Trophoblast cell (in vitro differentiated cells and primary cell): ENCODE results near the gene ARHGAP42.

Source experiments
- DNase-seq, 2 donors: peaks; one replicate each; pipeline ENCODE4 v3.0.0-alpha.2; 2016
- H2AFZ ChIP-seq: 2 replicates; pipeline ENCODE4 v1.6.1; 2013; ENCODE audit warnings: low read length, moderate library complexity, mild to moderate bottlenecking; ENCODE audit not compliant: insufficient read depth, poor library complexity
- H2AK5ac ChIP-seq: 2 replicates; pipeline ENCODE4 v1.6.1; 2013; ENCODE audit warnings: mild to moderate bottlenecking, low read length
- H2BK120ac ChIP-seq: 2 replicates; pipeline ENCODE4 v1.6.1; 2013; ENCODE audit warnings: low read length, mild to moderate bottlenecking, moderate library complexity; ENCODE audit not compliant: insufficient read depth, poor library complexity
- H2BK12ac ChIP-seq: 2 replicates; pipeline ENCODE4 v1.6.1; 2013; ENCODE audit warnings: mild to moderate bottlenecking, low read length, moderate library complexity
- H2BK5ac ChIP-seq: 2 replicates; pipeline ENCODE4 v1.6.1; 2013; ENCODE audit warnings: low read length, low read depth, moderate library complexity, mild to moderate bottlenecking; ENCODE audit not compliant: poor library complexity
- H3K14ac ChIP-seq: 2 replicates; pipeline ENCODE4 v1.6.1; 2013; ENCODE audit warnings: mild to moderate bottlenecking, low read length
- H3K18ac ChIP-seq: 2 replicates; pipeline ENCODE4 v1.6.1; 2013; ENCODE audit warnings: mild to moderate bottlenecking, low read length
- H3K23ac ChIP-seq: 2 replicates; pipeline ENCODE4 v1.6.1; 2013; ENCODE audit warnings: low read length
- H3K27ac ChIP-seq: 2 replicates; pipeline ENCODE4 v1.5.1; 2013; ENCODE audit warnings: low read depth, mild to moderate bottlenecking, inconsistent platforms, low read length, moderate library complexity
- H3K27me3 ChIP-seq: 2 replicates; pipeline ENCODE4 v1.6.1; 2013; ENCODE audit warnings: inconsistent platforms, mild to moderate bottlenecking, low read length, moderate library complexity; ENCODE audit not compliant: insufficient read depth
- H3K36me3 ChIP-seq, 2 experiments: 1 replicate in 1 of 2; 2 replicates in 1 of 2; pipeline ENCODE4 v1.6.1; 2013; ENCODE audit warnings: low read length in 2 of 2, mild to moderate bottlenecking in 2 of 2, moderate library complexity in 1 of 2; ENCODE audit not compliant: insufficient read depth in 2 of 2, control insufficient read depth in 1 of 2
- H3K4ac ChIP-seq: 2 replicates; pipeline ENCODE4 v1.6.1; 2013; ENCODE audit warnings: low read depth, mild to moderate bottlenecking, low read length, moderate library complexity
- H3K4me1 ChIP-seq, 2 experiments: 1 replicate in 1 of 2; 2 replicates in 1 of 2; pipeline ENCODE4 v1.6.1; 2013; ENCODE audit warnings: low read length in 2 of 2, mild to moderate bottlenecking in 2 of 2, moderate library complexity in 1 of 2; ENCODE audit not compliant: insufficient read depth in 2 of 2, control insufficient read depth in 1 of 2
- H3K4me2 ChIP-seq: 2 replicates; pipeline ENCODE4 v1.6.1; 2013; ENCODE audit warnings: inconsistent platforms, mild to moderate bottlenecking, low read length, moderate library complexity
- H3K4me3 ChIP-seq: 2 replicates; pipeline ENCODE4 v1.5.1; 2013; ENCODE audit warnings: mild to moderate bottlenecking, low read depth, low read length, inconsistent platforms
- H3K79me1 ChIP-seq: one replicate; pipeline ENCODE4 v1.6.1; 2013; ENCODE audit warnings: low read length
- H3K79me2 ChIP-seq: 2 replicates; pipeline ENCODE4 v1.6.1; 2013; ENCODE audit warnings: low read length, mild to moderate bottlenecking; ENCODE audit not compliant: control insufficient read depth, insufficient read depth, poor library complexity
- H3K9ac ChIP-seq: 2 replicates; pipeline ENCODE4 v1.6.1; 2013; ENCODE audit warnings: mild to moderate bottlenecking, low read length
- H3K9me3 ChIP-seq: 2 replicates; pipeline ENCODE4 v1.6.1; 2013; ENCODE audit warnings: low read depth, mild to moderate bottlenecking, control low read depth, inconsistent platforms, low read length; ENCODE audit not compliant: insufficient read depth
- H4K12ac ChIP-seq: 2 replicates; pipeline ENCODE4 v1.6.1; 2013; ENCODE audit warnings: low read depth, mild to moderate bottlenecking, low read length, moderate library complexity
- H4K8ac ChIP-seq: 2 replicates; pipeline ENCODE4 v1.6.1; 2013; ENCODE audit warnings: low read depth, mild to moderate bottlenecking, low read length, moderate library complexity
- H4K91ac ChIP-seq: one replicate; pipeline ENCODE4 v1.6.1; 2013; ENCODE audit warnings: low read depth, mild to moderate bottlenecking, low read length, moderate library complexity
- WGBS: extraction: QIAGEN DNeasy Blood & Tissue Kit; methylation state at CpG from one replicate; pipeline ENCODE4 v1.1.7; 2013; ENCODE audit warnings: missing lambda C conversion rate; ENCODE audit not compliant: insufficient read length, insufficient coverage; ENCODE audit errors: extremely low coverage; 5-methylcytosine and 5-hydroxymethylcytosine counted together

ARHGAP42 gene

DNA sequence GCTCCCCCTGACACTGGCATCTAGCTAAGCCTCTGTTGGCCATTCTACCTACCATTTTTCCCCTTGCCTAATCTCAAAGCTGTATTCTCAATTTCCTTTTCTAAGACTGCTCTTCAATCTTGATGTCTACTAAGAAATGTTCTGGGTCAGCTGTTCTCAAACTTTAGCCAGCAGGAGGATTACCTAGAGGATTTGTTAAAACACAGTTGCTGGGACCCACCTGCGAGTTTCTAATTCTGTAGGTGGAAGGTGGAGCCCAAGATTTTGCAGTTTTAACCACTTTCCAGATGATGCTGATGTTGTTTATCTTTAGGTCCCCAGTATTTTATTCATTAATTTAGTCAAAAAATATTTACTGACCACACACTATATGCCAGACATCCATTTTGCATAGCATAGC lies 9.3 kb upstream of the ARHGAP42 start:
- Histone ChIP-seq H2AFZ (no peak overlapping the region), H3K18ac (no peak overlapping the region), H2AK5ac (no peak overlapping the region), H2BK5ac (no peak overlapping the region), H3K9ac (no peak overlapping the region), H2BK12ac (no peak overlapping the region), H4K8ac (no peak overlapping the region), H3K27ac (no peak overlapping the region), H3K4ac (no peak overlapping the region), H3K4me1 (no peaks in the 10 kb centered on the region), H3K14ac (no peak overlapping the region), H3K23ac (no peak overlapping the region), H4K12ac (no peak overlapping the region), H3K27me3 (no peaks in the 10 kb centered on the region), H3K9me3 (no peaks in the 10 kb centered on the region), H2BK120ac (no peak overlapping the region), H3K79me1 (peaks cover 4% of the 10 kb centered on the region), H3K36me3 (no peaks in the 10 kb centered on the region), H3K4me3 (no peak overlapping the region), H4K91ac (peak overlapping the region; percentile 77), H3K4me2 (no peak overlapping the region), H3K79me2 (no peaks in the 10 kb centered on the region)
- DNase-seq = no peak
- WGBS = no CpG with 5 or more reads among the region's 1 CpG

DNA sequence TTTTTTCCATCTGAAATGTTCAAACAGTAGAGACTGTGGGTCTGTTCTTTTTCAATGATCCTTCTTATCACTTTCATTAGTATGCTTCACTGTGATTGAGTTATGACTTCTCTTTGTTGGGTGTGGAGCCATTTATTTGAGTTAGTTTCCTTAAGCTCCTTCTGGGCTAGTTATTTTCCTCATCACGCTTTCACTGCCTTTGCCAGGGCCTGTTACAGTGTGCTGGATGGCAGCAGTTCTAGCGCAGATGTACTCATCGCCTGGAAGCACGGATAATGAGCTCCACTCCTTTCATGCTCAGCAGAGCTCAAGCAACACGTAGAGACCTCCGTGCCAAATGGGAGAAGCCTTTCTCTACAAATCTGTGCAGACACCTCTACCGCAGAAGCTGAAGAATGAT lies 7.0 kb upstream of the ARHGAP42 start:
- H4K91ac ChIP-seq = no peak overlapping the region
- H3K27me3 ChIP-seq = no peaks in the 10 kb centered on the region
- no peak overlapping the region for H4K8ac ChIP-seq
- H3K79me2 ChIP-seq = no peaks in the 10 kb centered on the region
- H4K12ac ChIP-seq = no peak overlapping the region
- no peak overlapping the region for H3K23ac ChIP-seq
- no peak overlapping the region for H3K4ac ChIP-seq
- H3K27ac ChIP-seq = no peak overlapping the region
- no peak overlapping the region for H3K9ac ChIP-seq
- peaks cover 2% of the 10 kb centered on the region for H3K79me1 ChIP-seq
- H2BK5ac ChIP-seq = no peak overlapping the region
- peak overlapping the region; percentile 69 for H2BK12ac ChIP-seq
- H3K4me1 ChIP-seq = no peaks in the 10 kb centered on the region
- DNase-seq = no peak
- H2AFZ ChIP-seq = no peak overlapping the region
- H3K4me3 ChIP-seq = no peak overlapping the region
- H2AK5ac ChIP-seq = peak overlapping the region; percentile 79
- H3K4me2 ChIP-seq = no peak overlapping the region
- H3K14ac ChIP-seq = no peak overlapping the region
- WGBS = no CpG with 5 or more reads among the region's 7 CpGs
- H3K18ac ChIP-seq = no peak overlapping the region
- no peaks in the 10 kb centered on the region for H3K9me3 ChIP-seq
- no peaks in the 10 kb centered on the region for H3K36me3 ChIP-seq
- peak overlapping the region; percentile 11 for H2BK120ac ChIP-seq

DNA sequence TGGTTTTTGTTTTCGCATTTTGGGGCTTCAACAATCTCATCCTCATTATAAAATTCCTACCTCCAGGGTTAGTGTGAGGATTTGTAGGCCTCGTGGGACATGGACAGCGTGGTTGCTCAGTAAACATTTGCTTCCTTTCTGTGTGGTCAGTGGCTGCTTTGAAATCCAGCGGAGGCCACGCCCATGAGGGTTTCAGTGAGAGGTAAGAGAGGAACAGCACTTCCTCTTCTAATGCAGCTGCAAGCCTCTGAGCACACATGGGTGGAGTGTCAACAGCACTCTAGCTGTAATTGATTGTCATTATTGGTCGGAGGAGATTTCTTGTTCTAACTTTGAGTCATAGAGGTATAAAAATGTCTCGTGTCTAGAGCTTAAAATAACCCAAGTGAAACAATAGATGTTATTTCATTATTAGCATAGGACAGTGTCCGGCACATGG lies 6.0 kb upstream of the ARHGAP42 start:
- H2AK5ac ChIP-seq = no peak overlapping the region
- WGBS = no CpG with 5 or more reads among the region's 8 CpGs

DNA sequence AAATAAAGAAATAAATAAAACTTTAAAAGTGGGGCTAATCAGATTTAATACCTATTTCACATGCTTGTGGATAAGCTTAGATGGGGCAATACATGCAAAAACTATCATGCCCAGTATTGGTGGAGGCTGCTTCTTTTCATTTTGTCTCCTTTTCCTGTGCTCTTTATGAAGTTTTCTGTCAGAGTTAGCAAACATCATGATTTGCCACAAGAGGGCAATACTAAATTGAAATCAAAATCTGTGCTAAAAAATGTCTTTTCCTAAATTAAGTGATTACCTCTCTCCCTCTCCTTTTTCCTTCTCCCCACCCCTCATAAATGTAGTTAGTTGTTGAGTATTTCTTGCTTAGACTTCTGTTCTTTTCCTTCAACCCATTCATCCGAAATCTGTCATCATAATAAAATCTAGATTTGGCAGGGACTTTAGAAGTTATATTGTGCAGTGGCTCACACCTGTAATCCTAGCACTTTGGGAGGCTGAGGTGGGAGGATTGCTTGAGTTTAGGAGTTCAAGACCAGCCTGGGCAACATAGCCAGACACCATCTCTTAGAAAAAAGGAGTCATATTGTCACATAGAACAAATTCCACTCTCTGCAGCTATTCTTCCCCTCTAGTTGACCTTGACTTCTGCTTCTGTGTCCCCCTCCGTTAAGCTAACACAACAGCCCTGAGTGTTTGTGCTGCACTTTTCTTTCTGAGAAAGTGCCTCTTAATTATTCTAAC lies 4.7 kb upstream of the ARHGAP42 start:
- Histone ChIP-seq H2BK120ac (peak overlapping the region; percentile 22), H3K14ac (no peak overlapping the region), H3K36me3 (no peaks in the 10 kb centered on the region), H3K79me2 (peaks cover 5% of the 10 kb centered on the region), H2BK5ac (no peak overlapping the region), H3K9me3 (no peaks in the 10 kb centered on the region), H2AK5ac (no peak overlapping the region), H3K4me2 (no peak overlapping the region), H3K23ac (no peak overlapping the region), H3K27ac (no peak overlapping the region), H3K4me1 (peaks cover 0 to 5% of the 10 kb centered on the region in 2 experiments), H4K12ac (no peak overlapping the region), H3K4ac (no peak overlapping the region), H3K79me1 (peaks cover 11% of the 10 kb centered on the region), H3K9ac (no peak overlapping the region), H3K27me3 (no peaks in the 10 kb centered on the region), H3K18ac (no peak overlapping the region), H2BK12ac (no peak overlapping the region), H4K91ac (no peak overlapping the region), H2AFZ (no peak overlapping the region), H3K4me3 (no peak overlapping the region), H4K8ac (no peak overlapping the region)
- no CpG with 5 or more reads among the region's 2 CpGs for WGBS
- DNase-seq = peak in 1 of 2 donors; percentile 10

More for the DNA sequence above, 6.0 kb upstream of the ARHGAP42 start:
- Histone ChIP-seq H3K27ac (no peak overlapping the region), H2BK5ac (no peak overlapping the region), H3K27me3 (no peaks in the 10 kb centered on the region), H4K12ac (no peak overlapping the region), H3K9me3 (no peaks in the 10 kb centered on the region), H3K4me2 (no peak overlapping the region), H2AFZ (no peak overlapping the region), H2BK120ac (no peak overlapping the region), H3K4ac (no peak overlapping the region), H3K4me1 (no peaks in the 10 kb centered on the region), H3K4me3 (no peak overlapping the region), H3K36me3 (no peaks in the 10 kb centered on the region), H3K9ac (no peak overlapping the region), H3K18ac (no peak overlapping the region), H4K8ac (no peak overlapping the region), H3K14ac (no peak overlapping the region), H3K79me2 (no peaks in the 10 kb centered on the region), H3K79me1 (peaks cover 2% of the 10 kb centered on the region), H4K91ac (no peak overlapping the region), H2BK12ac (no peak overlapping the region), H3K23ac (no peak overlapping the region)
- DNase-seq = peak; percentile 75 to 78
